Panc1 (cell line): ENCODE results near the gene AK2. TPM values are rescaled to one million over a fixed set of nuclear protein-coding genes. Genes with fewer than 3 reads are reported as not detected.
A peak's percentile ranks its signal among the peaks of the same experiment; 100 is the strongest.

Source experiments
- ATAC-seq: fragments of 200-7000 bp; cut with Tn5 transposase; 2 replicates; pipeline ENCODE4 v1.9.1; 2020; ENCODE audit warnings: mild to moderate bottlenecking, moderate library complexity
- BruUV-seq: library from RNA; stranded (reverse); fragments of 400-500 nt; replicated peaks from 2 replicates; lab custom pipeline; 2021; lab: Mats Ljungman, UMichigan
- CTCF ChIA-PET: fragments of 300-600 bp; sonication (Branson Sonifier 250); formaldehyde crosslinking; loops from one replicate; lab custom pipeline; 2022; ENCODE audit warnings: antibody characterized with exemption; lab: Charles Lee
- POLR2A ChIA-PET: fragments of 300-600 bp; sonication (Branson Sonifier 250); formaldehyde crosslinking; loops from one replicate; lab custom pipeline; 2022; ENCODE audit warnings: antibody characterized with exemption; lab: Charles Lee
- DNase-seq: peaks from one replicate; pipeline ENCODE4 v3.0.0-alpha.2; 2010; ENCODE audit warnings: low read depth, low spot score
- H3K27ac ChIP-seq: 2 replicates; pipeline ENCODE4 v1.5.1; 2011; ENCODE audit warnings: mild to moderate bottlenecking, low read length, inconsistent platforms
- H3K27me3 ChIP-seq: fragments of 200-500 bp; sonication (Bioruptor generic); 2 replicates; pipeline ENCODE4 v1.6.0; 2014; ENCODE audit warnings: low read length, inconsistent platforms; ENCODE audit not compliant: control insufficient read depth, insufficient read depth
- H3K36me3 ChIP-seq: fragments of 200-500 bp; sonication (Bioruptor generic); 2 replicates; pipeline ENCODE4 v1.5.1; 2014; ENCODE audit warnings: inconsistent platforms, mild to moderate bottlenecking, low read length, moderate library complexity; ENCODE audit not compliant: control insufficient read depth, insufficient read depth
- H3K4me1 ChIP-seq: 2 replicates; pipeline ENCODE4 v1.5.1; 2011; ENCODE audit warnings: inconsistent platforms, mild to moderate bottlenecking, low read length, moderate library complexity; ENCODE audit not compliant: control insufficient read depth, insufficient read depth
- H3K4me3 ChIP-seq, 2 experiments: 2 replicates each; pipeline ENCODE4 v1.5.1; 2011 to 2012; ENCODE audit warnings: low read depth in 2 of 2, low read length in 2 of 2, mild to moderate bottlenecking in 2 of 2, inconsistent platforms in 1 of 2, moderate library complexity in 1 of 2
- H3K9me3 ChIP-seq: fragments of 200-500 bp; sonication (Bioruptor generic); 2 replicates; pipeline ENCODE4 v1.5.1; 2014; ENCODE audit warnings: low read depth, mild to moderate bottlenecking, inconsistent platforms, low read length, moderate library complexity; ENCODE audit not compliant: control insufficient read depth, insufficient read depth
- POLR2AphosphoS5 ChIP-seq: IDR thresholded peaks from 2 replicates; pipeline ENCODE4 v1.6.1; 2012; ENCODE audit warnings: mild to moderate bottlenecking, low read depth, low read length, moderate library complexity
- REST ChIP-seq, 2 experiments: IDR thresholded peaks; 2 replicates each; pipeline ENCODE4 v1.6.1; 2011 to 2012; ENCODE audit warnings: low read depth in 2 of 2, control low read depth in 1 of 2, low read length in 1 of 2, mild to moderate bottlenecking in 1 of 2, moderate library complexity in 1 of 2; ENCODE audit not compliant: insufficient read depth in 1 of 2
- SIN3A ChIP-seq: IDR thresholded peaks from 2 replicates; pipeline ENCODE4 v1.6.1; 2012; ENCODE audit warnings: low read depth, mild to moderate bottlenecking, low read length, moderate library complexity, borderline replicate concordance; ENCODE audit not compliant: insufficient read depth
- TCF7L2 ChIP-seq: IDR thresholded peaks from 2 replicates; pipeline ENCODE4 v1.6.1; 2011; ENCODE audit warnings: mild to moderate bottlenecking, low read depth, low read length, inconsistent platforms
- in situ Hi-C: cut with HindIII; loops from 2 replicates; pipeline ENCODE4 v1.10.0; 2016; ENCODE audit warnings: low sequenced_read_pairs, low pct_unique_long_range_greater_than_20kb
- intact Hi-C: fragments of 100-400 bp; cut with micrococcal nuclease; formaldehyde crosslinking; loops from one replicate; pipeline ENCODE4 v1.10.0; 2022; ENCODE audit not compliant: unreplicated experiment
- total RNA-seq: library from RNA; stranded (reverse); gene quantifications from one replicate; pipeline ENCODE4 v1.2.1, GENCODE V29; 2021; ENCODE audit not compliant: unreplicated experiment
- TF ChIP-seq, protein P1 (sequence below): fragments of 450-650 bp; IDR thresholded peaks from 2 replicates; pipeline ENCODE4 v1.5.1; 2017; ENCODE audit warnings: mild to moderate bottlenecking

The AK2 gene
- total RNA-seq, 1 experiment from 2014 or later: 213 TPM

DNA sequence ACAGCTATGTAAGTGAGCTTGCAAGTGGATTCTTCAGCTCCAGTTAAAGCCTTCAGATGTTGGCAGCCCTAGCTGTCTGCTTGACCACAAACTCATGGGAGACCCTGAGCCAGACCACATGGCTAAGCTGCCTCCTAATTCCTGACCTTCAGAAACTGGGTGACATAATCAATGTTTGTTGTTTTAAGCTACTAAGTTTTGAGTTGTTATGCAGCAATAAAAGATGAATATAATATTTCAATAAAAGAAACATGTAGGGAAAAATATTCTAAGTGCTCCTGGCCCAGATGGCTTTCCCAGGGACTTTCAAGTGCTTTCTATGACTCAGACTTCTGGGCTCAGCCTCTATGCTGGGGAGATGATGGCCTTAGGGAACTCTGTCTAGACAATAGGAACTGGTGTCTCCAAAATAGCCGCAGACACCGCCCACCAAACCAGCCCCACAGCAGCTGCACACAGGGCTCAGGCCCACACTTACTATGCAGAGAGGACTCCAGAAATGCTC, 23.9 kb upstream of the AK2 start:
- ATAC-seq (0 out of 2 replicates have a peak, but pooled peaks have one; percentile 51), DNase-seq (no peak)
- H3K27ac ChIP-seq: no peak overlapping the region
- intact Hi-C loops: no loop called here
- no peaks in the 10 kb centered on the region for H3K27me3 ChIP-seq
- 0 out of 2 replicates have a peak, but pooled peaks cover under 1% of the 10 kb centered on the region for H3K4me1 ChIP-seq
- in situ Hi-C loops: no loop called here
- BruUV-seq: no TSS peak
- no peaks in the 10 kb centered on the region for H3K36me3 ChIP-seq
- CTCF ChIA-PET: no interaction called here
- no peaks in the 10 kb centered on the region; the same call in 1 of the 2 replicates for H3K9me3 ChIP-seq
- POLR2A ChIA-PET: interaction anchor here (0.7 kb wide), 1 partner anchor 421 kb away, joined by 3 read pairs; no protein-coding TSS in a partner anchor
- H3K4me3 ChIP-seq: no peak overlapping the region
- TF ChIP-seq REST (IDR thresholded peaks at IDR 0.05; ENCODE audit: insufficient read depth in 1 of 2, low read depth in 2 of 2, low read length in 1 of 2) (no peak), SIN3A (no peak), TCF7L2 (no peak), POLR2AphosphoS5 (no peak)
- TF ChIP-seq, protein P1, sequence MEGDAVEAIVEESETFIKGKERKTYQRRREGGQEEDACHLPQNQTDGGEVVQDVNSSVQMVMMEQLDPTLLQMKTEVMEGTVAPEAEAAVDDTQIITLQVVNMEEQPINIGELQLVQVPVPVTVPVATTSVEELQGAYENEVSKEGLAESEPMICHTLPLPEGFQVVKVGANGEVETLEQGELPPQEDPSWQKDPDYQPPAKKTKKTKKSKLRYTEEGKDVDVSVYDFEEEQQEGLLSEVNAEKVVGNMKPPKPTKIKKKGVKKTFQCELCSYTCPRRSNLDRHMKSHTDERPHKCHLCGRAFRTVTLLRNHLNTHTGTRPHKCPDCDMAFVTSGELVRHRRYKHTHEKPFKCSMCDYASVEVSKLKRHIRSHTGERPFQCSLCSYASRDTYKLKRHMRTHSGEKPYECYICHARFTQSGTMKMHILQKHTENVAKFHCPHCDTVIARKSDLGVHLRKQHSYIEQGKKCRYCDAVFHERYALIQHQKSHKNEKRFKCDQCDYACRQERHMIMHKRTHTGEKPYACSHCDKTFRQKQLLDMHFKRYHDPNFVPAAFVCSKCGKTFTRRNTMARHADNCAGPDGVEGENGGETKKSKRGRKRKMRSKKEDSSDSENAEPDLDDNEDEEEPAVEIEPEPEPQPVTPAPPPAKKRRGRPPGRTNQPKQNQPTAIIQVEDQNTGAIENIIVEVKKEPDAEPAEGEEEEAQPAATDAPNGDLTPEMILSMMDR: no peak

GRCh38 chr1:33057095-33057494, 20.4 kb upstream of the AK2 start:
- POLR2A ChIA-PET: no interaction called here

More at GRCh38 chr1:33057095-33057494, 20.4 kb upstream of the AK2 start:
- ATAC-seq (no peak), DNase-seq (no peak)
- Histone ChIP-seq H3K27me3 (no peaks in the 10 kb centered on the region), H3K4me3 (no peak overlapping the region), H3K4me1 (0 out of 2 replicates have a peak, but pooled peaks cover 3% of the 10 kb centered on the region), H3K27ac (no peak overlapping the region), H3K36me3 (no peaks in the 10 kb centered on the region), H3K9me3 (no peaks in the 10 kb centered on the region)
- no TSS peak for BruUV-seq
- intact Hi-C loops: no loop called here
- in situ Hi-C loops: no loop called here
- CTCF ChIA-PET: interaction anchor here (0.6 to 1.0 kb wide), 2 partner anchors 9 to 124 kb away, joined by 3 to 4 read pairs; no protein-coding TSS in a partner anchor
- TF ChIP-seq, protein P1: no peak
- no peak for TF ChIP-seq REST (IDR thresholded peaks at IDR 0.05; ENCODE audit: insufficient read depth in 1 of 2, low read depth in 2 of 2, low read length in 1 of 2)
- TF ChIP-seq POLR2AphosphoS5: no peak
- TF ChIP-seq TCF7L2: no peak
- no peak for TF ChIP-seq SIN3A
